HG02884 (cell line): ENCODE data around the gene TFB2M.
A peak's percentile ranks its signal among the peaks of the same experiment; 100 is the strongest.
"Not testable (repeated sequence)": the region's sequence is repeated elsewhere in the genome, so short reads cannot be mapped to it uniquely, and the experiment has no call there.

Source experiments
- ATAC-seq: cut with Tn5 transposase; IDR thresholded peaks from one replicate; pipeline ENCODE4 v1.9.1; 2021; ENCODE audit warnings: mild to moderate bottlenecking, moderate library complexity; ENCODE audit not compliant: unreplicated experiment

TFB2M gene

DNA sequence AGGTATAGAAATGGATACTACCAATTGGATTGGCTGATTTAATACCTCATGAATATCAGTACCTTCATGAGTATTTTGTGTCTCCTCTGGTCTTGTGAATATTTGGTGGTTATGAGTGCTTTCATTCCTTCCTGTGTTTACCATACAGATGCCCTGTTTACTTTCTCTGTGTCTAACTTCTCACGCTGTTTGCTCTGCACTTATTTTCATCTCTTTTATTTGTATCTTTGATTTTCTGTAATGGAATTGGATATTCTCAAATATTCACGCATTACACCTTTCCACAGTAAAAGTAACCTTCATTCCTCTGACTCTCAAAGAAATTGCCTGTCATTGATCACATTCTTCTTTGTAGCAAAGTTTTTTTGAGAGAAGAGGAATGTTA, 17.0 kb upstream of the TFB2M start:
- no peak for ATAC-seq

DNA sequence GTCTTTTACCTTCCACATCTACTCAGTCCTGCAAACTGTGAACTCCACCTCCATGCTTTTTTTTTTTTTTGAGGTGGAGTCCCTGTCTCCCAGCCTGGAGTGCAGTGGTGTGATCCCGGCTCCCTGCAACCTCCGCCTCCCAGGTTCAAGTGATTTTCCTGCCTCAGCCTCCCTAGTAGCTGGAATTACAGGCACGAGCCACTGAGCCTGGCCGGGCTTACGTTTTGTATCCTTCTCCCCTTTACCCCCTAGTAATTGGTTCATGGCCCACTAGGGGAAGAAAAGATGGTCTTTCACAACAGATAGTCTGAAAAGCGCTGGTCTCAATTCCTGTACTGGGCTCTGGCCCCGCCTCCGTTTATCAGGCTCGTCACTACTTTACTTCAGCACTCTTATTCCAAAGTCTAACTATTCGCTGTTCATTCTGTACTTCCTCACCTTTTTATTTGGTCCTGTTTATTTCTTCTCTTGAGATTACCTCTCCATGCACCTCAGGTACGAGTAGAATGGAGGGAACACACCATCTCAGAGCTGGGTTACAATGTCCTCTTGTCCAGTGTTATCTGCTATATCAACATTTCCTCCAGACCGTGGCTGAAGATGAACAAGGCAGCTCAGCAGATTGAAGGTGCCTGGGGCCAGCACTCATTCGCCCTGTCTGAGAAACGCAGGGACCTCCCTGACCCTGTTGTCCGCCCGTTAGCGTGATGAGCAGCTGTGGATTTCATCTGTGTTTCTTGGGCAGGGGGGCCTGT, 16.4 kb upstream of the TFB2M start:
- ATAC-seq, result no peak

DNA sequence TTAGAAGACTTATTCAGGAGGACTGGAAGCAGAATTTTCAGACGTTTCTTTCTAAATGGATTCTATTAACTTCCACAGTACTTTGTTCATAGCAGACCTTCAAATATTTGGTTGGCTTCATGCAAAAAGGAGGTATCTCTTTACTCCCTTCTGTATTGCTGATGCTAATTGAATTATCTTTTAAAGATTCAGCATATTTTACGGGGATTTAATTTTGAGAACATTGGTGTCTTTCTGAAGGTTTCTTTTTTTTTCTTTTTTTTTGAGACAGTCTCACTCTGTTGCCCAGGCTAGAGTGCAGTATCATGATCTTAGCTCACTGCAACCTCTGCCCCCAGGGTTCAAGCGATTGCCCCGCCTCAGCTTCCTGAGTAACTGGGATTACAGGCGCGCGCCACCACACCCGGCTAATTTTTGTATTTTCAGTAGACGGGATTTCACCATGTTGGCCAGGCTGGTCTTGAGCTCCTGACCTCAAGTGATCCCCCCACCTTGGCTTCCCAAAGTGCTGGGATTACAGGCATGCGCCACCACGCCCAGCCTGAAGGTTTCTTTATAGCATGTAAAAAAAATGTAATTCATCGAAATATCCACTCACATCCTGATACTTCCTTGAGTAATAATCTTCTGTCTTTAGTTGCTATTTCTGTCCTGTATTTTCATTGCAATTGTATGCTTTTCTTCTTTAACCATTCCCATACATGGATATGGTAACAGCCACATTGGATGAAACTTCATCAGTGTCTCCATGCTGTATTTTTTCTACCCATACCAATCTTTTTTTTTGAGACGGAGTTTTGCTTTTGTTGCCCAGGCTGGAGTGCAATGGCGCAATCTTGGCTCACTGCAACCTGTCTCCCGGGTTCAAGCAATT, 14.7 kb upstream of the TFB2M start:
- no peak for ATAC-seq

DNA sequence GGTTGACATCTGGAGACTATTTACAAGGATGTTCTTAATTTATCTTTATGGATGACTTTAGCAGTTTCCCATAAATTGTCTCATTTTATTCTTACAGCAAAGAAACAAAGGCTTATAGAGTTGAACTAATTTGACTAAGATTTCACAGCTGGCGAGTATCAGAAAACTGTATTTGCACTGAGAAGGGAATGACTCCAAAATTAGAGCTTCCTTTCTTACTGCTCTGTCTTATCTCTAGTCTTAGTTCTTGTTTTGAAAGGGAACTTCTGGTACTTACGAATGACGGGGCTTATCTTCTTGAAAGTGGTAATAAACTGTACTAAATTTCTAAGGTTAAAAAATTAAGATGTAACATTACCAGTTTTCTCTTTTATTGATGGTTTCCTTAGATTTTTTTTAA, 13.8 kb upstream of the TFB2M start:
- peak; percentile 75 for ATAC-seq

DNA sequence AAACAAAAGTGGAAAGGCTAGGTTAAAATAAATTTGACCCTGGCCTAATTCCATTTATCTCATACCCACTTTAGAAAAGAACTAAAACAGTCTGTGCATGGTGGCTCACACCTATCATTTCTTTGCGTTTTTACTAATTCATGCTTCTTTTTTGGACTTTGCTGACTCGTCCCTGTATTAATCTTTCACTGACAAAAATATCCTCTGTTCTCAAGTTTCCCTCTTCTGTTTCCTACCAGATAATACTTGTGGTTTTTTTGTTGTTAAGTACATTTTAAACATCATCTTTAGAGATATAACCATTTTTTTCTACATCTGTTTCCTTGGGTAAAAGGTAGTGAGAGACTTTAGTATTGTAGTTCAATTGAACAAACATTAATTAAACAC, 11.7 kb upstream of the TFB2M start:
- ATAC-seq, result no peak

DNA sequence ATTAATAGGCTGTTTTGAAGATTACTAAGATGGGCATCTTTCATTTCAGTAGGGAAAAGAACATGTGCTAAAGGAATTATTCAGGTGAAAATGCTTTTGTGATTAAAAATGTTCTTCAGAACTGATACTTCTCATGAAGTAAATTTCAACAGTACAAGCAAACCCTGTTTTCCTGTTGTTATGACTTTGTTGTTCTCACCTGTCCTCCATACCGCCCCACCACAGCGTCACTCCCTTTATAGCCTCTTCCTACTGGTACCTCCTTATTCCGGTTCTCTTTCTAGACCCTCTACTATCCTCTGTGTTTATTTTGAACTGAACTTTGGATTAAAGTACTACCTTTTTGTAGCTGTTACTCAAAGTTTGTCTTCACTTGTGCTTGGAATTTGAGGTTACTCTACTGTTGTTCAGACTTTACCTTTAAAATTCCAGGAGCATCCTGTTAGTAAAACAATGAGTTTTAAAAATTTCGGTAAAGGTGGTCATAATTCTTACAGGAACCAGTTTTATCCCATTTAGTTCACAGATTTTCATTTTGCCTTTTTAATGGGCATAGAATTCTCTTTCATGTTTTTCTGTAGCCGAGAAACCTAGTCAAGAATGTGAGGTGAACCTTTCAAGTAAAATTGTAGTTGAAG, 11.1 kb upstream of the TFB2M start:
- ATAC-seq, result no peak

GRCh38 chr1:246576709-246577032, 10.6 kb upstream of the TFB2M start:
- ATAC-seq, result no peak

DNA sequence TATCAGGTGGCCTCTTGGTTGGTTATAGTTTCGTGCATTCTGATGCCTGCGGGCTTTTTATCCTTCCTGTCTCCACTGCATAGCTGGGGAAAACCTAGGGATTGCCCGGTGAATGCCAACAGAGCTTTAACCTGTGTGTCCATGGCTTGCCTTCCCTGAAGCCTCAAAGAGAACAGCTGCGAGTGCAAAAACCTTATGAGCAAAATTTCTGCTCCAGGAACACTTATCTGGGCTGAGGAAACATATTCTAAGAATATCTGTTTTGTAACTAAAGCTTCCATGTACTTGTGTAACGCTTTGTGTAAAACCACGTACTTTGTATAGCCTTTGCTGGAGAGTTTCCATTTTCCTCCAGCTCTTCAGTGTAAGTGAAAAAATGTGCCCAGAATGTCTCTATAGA, 7.4 kb upstream of the TFB2M start:
- no peak for ATAC-seq

DNA sequence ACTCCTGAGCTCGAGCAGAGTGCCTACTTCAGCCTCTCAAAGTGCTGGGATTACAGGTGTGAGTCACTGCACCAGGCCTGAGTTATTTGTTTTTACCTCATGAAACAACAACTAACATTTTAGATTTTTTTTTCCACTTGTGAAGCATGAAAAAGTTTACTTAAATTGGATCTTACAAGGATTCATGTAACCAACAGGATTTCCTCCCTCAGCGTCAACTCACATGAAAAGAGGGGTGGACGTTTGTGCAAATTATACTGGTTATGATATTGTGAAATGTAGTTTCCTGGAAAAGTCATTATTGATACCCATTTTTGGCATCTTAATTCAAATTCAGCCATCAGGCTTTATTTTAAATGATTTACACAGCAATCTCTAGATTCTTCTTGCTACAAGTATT, 6.7 kb upstream of the TFB2M start:
- ATAC-seq, result no peak

DNA sequence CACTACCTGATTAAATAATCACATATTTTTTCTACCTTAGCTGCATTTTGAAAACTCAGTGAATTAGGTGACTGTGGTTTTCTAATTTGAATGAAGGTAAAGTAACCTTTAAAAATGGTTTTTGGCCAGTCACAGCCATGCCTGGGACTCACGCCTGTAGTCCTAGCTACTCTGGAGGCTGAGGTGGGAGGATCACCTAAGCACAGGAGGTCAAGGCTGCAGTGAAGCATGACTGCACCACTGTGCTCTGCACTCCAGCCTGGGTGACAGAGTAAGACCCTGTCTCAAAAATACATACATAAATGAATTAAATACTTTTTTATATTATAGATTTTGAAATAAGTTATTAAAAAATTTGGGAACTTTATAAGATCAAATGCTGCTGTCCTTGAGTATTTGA, 5.9 kb upstream of the TFB2M start:
- no peak for ATAC-seq

DNA sequence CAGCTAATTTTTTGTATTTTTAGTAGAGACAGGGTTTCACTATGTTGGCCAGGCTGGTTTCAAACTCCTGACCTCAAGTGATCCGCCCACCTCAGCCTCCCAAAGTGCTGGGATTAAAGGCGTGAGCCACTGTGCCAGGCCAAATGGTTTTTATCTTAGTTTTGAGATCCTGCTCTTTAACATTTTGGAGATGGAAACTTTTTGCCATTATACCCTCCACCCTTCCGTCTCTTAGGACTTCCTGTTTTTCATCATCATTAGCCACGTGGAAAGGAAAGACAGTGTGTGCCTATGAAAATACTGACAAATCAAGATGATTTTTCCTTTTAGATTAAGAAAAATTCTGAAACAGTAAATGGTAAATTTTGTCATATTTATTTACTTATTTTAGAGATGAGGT, 5.2 kb upstream of the TFB2M start:
- not testable (repeated sequence) for ATAC-seq

GRCh38 chr1:246569248-246570238, 3.5 kb upstream of the TFB2M start:
- ATAC-seq, result no peak

DNA sequence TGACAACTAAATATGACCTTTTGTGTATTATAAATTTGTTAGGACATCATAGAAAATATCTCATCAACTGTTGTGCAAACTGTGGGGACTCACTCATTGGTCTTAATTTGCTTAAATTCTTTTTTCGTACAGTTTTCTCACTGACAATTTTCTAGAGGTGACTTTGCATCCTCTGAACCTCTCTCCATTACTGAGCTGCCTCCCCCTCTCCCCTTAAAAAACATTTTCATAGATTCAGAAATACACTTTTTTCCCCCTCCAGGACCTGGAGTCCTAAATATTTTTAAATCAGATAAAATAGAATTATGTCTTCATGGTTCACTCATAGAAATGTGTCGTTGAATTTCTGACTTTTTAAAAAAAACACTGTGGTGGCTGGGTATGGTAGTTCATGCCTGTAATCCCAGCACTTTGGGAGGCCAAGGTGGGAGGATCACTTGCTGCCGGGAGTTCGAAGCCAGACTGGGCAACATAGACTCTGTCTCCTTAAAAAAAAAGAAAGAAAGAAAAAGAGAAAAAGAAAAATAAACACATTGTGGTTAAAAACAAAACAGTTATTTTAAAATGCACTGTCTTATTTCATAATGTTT, 1.7 kb upstream of the TFB2M start:
- ATAC-seq, result no peak

DNA sequence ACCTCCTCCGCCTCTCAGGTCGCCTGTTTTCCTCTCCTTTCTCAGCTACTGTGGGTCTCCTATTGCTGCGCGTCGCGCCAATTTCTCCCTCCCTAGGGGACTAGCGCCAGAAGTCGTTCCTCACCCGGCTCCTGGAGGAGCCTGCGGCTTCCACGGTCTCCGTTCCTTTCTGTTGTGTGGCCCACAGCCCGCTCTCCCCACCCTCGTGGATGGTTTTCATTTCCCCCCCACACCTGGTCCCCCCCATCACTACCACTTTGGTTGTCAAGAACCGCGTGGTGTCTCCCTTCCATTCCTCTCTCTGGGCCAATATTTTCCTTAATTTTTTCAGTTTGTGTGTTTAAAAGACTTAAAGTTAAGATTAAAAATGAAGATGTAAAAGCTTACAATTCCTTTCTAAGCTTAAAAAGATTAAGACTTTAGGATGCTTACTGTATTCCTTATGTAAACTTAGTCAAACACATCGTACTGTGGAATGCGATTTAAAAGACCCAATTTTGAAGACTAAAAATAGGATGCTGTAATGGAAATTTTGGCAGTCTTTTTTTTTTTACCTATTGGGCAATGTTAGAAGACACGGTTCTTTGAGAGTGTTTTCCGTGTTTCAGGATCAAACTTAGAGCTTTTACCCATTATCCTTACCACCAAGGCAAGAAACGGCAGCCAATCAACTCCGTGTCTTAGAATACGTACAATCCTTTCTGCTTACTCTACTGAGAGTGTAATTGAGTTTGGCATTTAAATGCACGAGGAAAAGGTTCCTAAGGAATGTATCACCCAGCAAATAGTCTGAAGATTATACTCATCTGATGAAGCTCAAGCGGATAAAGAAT, 968 bp upstream of the TFB2M start:
- peak; percentile 6 for ATAC-seq

GRCh38 chr1:246565751-246566127, 322 bp downstream of the TFB2M start:
- ATAC-seq, result peak; percentile 0

- no peak for ATAC-seq
Observed at GRCh38 chr1:246564839-246565750, 966 bp downstream of the TFB2M start.

DNA sequence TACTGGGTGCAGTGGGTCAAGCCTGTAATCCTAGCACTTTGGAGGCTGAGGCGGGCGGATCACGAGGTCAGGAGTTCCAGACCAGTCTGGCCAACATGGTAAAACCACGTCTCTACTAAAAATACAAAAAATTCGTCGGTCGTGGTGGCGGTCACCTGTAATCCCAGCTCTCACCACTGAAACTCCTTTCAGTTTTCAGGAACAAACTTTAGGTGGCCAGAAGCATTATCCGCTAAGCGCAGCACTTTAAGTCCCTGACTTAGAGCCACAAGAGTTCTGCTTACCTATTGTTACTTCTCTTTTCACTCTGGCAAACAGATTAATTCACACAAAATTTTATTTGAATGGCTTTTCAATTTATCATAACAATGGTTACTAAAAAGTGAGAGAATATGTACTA, 5.2 kb downstream of the TFB2M start:
- ATAC-seq, result not testable (repeated sequence)

DNA sequence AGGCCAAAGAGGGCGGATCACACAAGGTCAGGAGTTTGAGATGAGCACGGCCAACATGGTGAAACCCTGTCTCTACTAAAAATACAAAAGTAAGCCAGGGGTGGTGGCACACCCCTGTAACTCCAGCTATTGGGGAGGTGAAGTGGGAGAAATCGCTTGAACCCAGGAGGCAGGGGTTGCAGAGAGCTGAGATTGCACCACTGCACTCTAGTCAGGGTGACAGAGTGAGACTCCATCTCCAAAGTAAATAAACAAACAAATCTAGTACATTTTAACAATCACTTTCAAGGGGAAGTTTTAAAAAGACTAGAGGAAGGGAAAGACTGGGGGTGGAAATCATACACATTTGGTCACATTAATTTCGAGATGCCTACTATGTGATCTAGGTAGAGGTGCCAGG, 6.8 kb downstream of the TFB2M start:
- ATAC-seq, result no peak

DNA sequence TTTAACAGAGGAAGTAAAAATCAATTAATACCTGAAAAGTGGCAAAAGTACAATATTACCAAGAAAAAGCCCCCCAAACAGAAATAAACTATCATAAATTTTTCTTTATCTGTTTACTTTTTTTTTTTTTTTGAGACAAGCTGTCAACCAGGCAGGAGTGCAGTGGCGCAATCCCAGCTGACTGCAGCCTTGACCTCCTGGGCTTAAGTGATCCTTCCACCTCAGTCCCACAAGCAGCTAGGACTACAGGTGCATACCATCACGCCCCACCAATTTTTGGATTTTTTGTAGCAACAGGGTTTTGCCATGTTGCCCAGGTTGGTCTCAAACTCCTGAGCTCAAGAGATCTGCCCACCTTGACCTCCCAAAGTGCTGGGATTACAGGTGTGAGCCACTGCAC, 8.0 kb downstream of the TFB2M start:
- ATAC-seq, result no peak
